Mesothelial cell of epicardium (in vitro differentiated cells): ENCODE results near the gene SOBP. TPM values are rescaled to one million over a fixed set of nuclear protein-coding genes. Genes with fewer than 3 reads are reported as not detected.

Experiments
- DNase-seq, 2 experiments: peaks; one replicate each; pipeline ENCODE4 v3.0.0; 2021; ENCODE audit warnings: low spot score in 2 of 2; ENCODE audit not compliant: unreplicated experiment in 2 of 2
- H3K27ac Mint-ChIP-seq: 2 replicates; pipeline ENCODE4 v1.8.0; 2021; ENCODE audit warnings: mixed read lengths
- H3K27me3 Mint-ChIP-seq: 2 replicates; pipeline ENCODE4 v1.8.0; 2021; ENCODE audit warnings: low read depth, mixed read lengths
- H3K36me3 Mint-ChIP-seq: 2 replicates; pipeline ENCODE4 v1.8.0; 2021; ENCODE audit warnings: mixed read lengths
- H3K4me1 Mint-ChIP-seq: 2 replicates; pipeline ENCODE4 v1.8.0; 2021; ENCODE audit warnings: mixed read lengths
- H3K4me3 Mint-ChIP-seq: 2 replicates; pipeline ENCODE4 v1.8.0; 2021; ENCODE audit warnings: mild to moderate bottlenecking, moderate library complexity, mixed read lengths
- H3K9me3 Mint-ChIP-seq: 2 replicates; pipeline ENCODE4 v1.8.0; 2021; ENCODE audit warnings: mixed read lengths
- total RNA-seq: library from RNA; stranded (reverse); gene quantifications from 3 replicates; pipeline ENCODE4 v1.2.1, GENCODE V29; 2021
- TF ChIP-seq, protein P1 (sequence below): fragments of 200-600 bp; sonication (generic); IDR thresholded peaks from one replicate; pipeline ENCODE4 v1.5.0; 2021; ENCODE audit warnings: antibody characterized with exemption; ENCODE audit not compliant: unreplicated experiment

The SOBP gene
- total RNA-seq, 1 donor from 2014 or later, result 7.6 TPM

GRCh38 chr6:107589199-107589598 lies 99.3 kb downstream of the SOBP start:
- no peak for DNase-seq
- Mint-ChIP-seq H3K27me3 (no peaks in the 10 kb centered on the region), H3K4me1 (peaks cover 12% of the 10 kb centered on the region), H3K36me3 (no peaks in the 10 kb centered on the region), H3K9me3 (no peaks in the 10 kb centered on the region), H3K4me3 (no peak overlapping the region), H3K27ac (no peak overlapping the region)
- TF ChIP-seq, protein P1, sequence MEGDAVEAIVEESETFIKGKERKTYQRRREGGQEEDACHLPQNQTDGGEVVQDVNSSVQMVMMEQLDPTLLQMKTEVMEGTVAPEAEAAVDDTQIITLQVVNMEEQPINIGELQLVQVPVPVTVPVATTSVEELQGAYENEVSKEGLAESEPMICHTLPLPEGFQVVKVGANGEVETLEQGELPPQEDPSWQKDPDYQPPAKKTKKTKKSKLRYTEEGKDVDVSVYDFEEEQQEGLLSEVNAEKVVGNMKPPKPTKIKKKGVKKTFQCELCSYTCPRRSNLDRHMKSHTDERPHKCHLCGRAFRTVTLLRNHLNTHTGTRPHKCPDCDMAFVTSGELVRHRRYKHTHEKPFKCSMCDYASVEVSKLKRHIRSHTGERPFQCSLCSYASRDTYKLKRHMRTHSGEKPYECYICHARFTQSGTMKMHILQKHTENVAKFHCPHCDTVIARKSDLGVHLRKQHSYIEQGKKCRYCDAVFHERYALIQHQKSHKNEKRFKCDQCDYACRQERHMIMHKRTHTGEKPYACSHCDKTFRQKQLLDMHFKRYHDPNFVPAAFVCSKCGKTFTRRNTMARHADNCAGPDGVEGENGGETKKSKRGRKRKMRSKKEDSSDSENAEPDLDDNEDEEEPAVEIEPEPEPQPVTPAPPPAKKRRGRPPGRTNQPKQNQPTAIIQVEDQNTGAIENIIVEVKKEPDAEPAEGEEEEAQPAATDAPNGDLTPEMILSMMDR, result no peak

DNA sequence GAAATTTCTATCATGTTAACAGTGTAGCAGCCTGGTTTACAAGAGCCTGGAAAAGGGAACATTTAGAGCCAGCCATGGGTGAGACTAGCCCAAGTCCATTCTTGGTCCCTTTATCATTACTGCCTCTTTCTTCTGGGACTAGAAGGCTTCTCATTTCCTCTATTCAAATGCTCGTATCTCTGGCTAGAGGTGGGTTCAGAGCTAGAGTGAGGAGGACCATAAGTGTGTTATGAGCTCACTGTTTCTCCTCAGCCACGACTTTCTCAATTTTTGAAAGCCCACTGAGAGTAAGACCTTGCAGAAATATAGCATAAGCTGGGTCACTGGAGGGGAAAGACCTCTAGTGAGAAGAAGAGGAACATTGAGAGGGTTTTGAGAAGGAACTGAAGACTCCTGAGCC lies 100.0 kb downstream of the SOBP start:
- no peaks in the 10 kb centered on the region for H3K27me3 Mint-ChIP-seq
- no peaks in the 10 kb centered on the region for H3K36me3 Mint-ChIP-seq
- H3K4me1 Mint-ChIP-seq, result peaks cover 16% of the 10 kb centered on the region
- DNase-seq, result no peak
- no peaks in the 10 kb centered on the region for H3K9me3 Mint-ChIP-seq
- H3K4me3 Mint-ChIP-seq, result no peak overlapping the region
- TF ChIP-seq, protein P1, result no peak
- no peak overlapping the region for H3K27ac Mint-ChIP-seq

GRCh38 chr6:107590378-107590777 lies 100.5 kb downstream of the SOBP start:
- Mint-ChIP-seq H3K36me3 (no peaks in the 10 kb centered on the region), H3K27ac (no peak overlapping the region), H3K9me3 (no peaks in the 10 kb centered on the region), H3K4me3 (no peak overlapping the region), H3K4me1 (peaks cover 17% of the 10 kb centered on the region), H3K27me3 (no peaks in the 10 kb centered on the region)
- no peak for DNase-seq
- TF ChIP-seq, protein P1, result no peak

GRCh38 chr6:107591346-107591745 lies 101.4 kb downstream of the SOBP start:
- Mint-ChIP-seq H3K27me3 (no peaks in the 10 kb centered on the region), H3K4me1 (peaks cover 15% of the 10 kb centered on the region), H3K36me3 (no peaks in the 10 kb centered on the region), H3K4me3 (no peak overlapping the region), H3K9me3 (no peaks in the 10 kb centered on the region), H3K27ac (no peak overlapping the region)
- DNase-seq, result no peak
- TF ChIP-seq, protein P1, result no peak

GRCh38 chr6:107592806-107593205 lies 102.9 kb downstream of the SOBP start:
- DNase-seq, result no peak
- H3K4me3 Mint-ChIP-seq, result no peak overlapping the region
- H3K4me1 Mint-ChIP-seq, result peaks cover 15% of the 10 kb centered on the region
- no peaks in the 10 kb centered on the region for H3K27me3 Mint-ChIP-seq
- TF ChIP-seq, protein P1, result no peak
- no peaks in the 10 kb centered on the region for H3K9me3 Mint-ChIP-seq
- no peak overlapping the region for H3K27ac Mint-ChIP-seq
- no peaks in the 10 kb centered on the region for H3K36me3 Mint-ChIP-seq

DNA sequence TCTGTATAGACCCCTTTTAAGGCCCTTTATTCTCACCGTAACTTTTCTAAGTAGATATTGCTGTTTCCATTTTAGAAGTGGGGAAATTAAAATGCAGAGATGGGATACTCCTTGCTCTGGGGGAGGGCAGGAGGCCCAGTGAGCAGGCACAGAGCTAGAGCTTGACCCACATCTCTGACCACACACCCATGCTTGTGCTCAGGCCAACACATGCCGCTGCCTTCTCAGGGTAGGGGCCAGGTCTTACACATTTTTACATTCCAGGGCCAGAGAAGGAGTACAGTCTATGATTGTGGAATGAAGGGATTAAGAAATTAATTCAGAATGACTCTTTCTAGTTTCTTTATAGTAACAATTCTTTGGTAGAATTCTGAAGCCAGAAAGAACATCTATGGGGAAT lies 104.8 kb downstream of the SOBP start:
- no peak for DNase-seq
- H3K27me3 Mint-ChIP-seq, result no peaks in the 10 kb centered on the region
- TF ChIP-seq, protein P1, result no peak
- no peaks in the 10 kb centered on the region for H3K36me3 Mint-ChIP-seq
- H3K4me1 Mint-ChIP-seq, result peaks cover 16% of the 10 kb centered on the region
- no peak overlapping the region for H3K27ac Mint-ChIP-seq
- no peaks in the 10 kb centered on the region for H3K9me3 Mint-ChIP-seq
- H3K4me3 Mint-ChIP-seq, result no peak overlapping the region
